Fibroblast of villous mesenchyme (primary cell): ENCODE data around the gene PHLPP2. TPM values are rescaled to one million over a fixed set of nuclear protein-coding genes. Genes with fewer than 3 reads are reported as not detected.

ENCODE experiments used
- DNase-seq: peaks from one replicate; pipeline ENCODE4 v3.0.0-alpha.2; 2010; ENCODE audit warnings: low read depth
- H3K4me3 ChIP-seq: 2 replicates; pipeline ENCODE4 v1.5.1; 2011; ENCODE audit warnings: low read depth, mild to moderate bottlenecking, low read length
- CTCF ChIP-seq: IDR thresholded peaks from 2 replicates; pipeline ENCODE4 v1.5.1; 2012; ENCODE audit warnings: low read depth, mild to moderate bottlenecking, low read length; ENCODE audit not compliant: insufficient read depth
- total RNA-seq: library from RNA; depleted of rRNA; stranded (reverse); fragments of >200 nt; gene quantifications from 2 replicates; pipeline ENCODE4 v1.2.3, GENCODE V29; 2012

Gene PHLPP2
- total RNA-seq, 1 donor: 17.3 TPM

- no peak for DNase-seq
- no peak for TF ChIP-seq CTCF
These were observed 65.7 kb downstream of the PHLPP2 start for GRCh38 chr16:71658771-71659170.

GRCh38 chr16:71649704-71650103, 74.8 kb downstream of the PHLPP2 start:
- no peak for TF ChIP-seq CTCF
- no peak for DNase-seq
- H3K4me3 ChIP-seq: no peak overlapping the region

More at GRCh38 chr16:71658771-71659170, 65.7 kb downstream of the PHLPP2 start:
- H3K4me3 ChIP-seq: no peak overlapping the region

GRCh38 chr16:71648921-71649320, 75.6 kb downstream of the PHLPP2 start:
- peak; percentile 54 for TF ChIP-seq CTCF
- DNase-seq: no peak
- H3K4me3 ChIP-seq: no peak overlapping the region

GRCh38 chr16:71648162-71648561, 76.3 kb downstream of the PHLPP2 start:
- no peak for DNase-seq
- no peak for TF ChIP-seq CTCF
- H3K4me3 ChIP-seq: no peak overlapping the region

- TF ChIP-seq CTCF: no peak
- H3K4me3 ChIP-seq: no peak overlapping the region
- no peak for DNase-seq
These were observed 77.1 kb downstream of the PHLPP2 start for GRCh38 chr16:71647391-71647790.

- H3K4me3 ChIP-seq: no peak overlapping the region
- TF ChIP-seq CTCF: peak; percentile 54
- peak; percentile 28 for DNase-seq
These were observed 79.1 kb downstream of the PHLPP2 start for GRCh38 chr16:71645450-71645849.

- no peak for TF ChIP-seq CTCF
- H3K4me3 ChIP-seq: no peak overlapping the region
- peak; percentile 76 for DNase-seq
These were observed 87.1 kb downstream of the PHLPP2 start for GRCh38 chr16:71637398-71637797.
